ENCODE results near the gene THADA. TPM values are rescaled to one million over a fixed set of nuclear protein-coding genes. Genes with fewer than 3 reads are reported as not detected.

THADA gene
- total RNA-seq, 1 experiment from 2014 or later, result 20.1 TPM

DNA sequence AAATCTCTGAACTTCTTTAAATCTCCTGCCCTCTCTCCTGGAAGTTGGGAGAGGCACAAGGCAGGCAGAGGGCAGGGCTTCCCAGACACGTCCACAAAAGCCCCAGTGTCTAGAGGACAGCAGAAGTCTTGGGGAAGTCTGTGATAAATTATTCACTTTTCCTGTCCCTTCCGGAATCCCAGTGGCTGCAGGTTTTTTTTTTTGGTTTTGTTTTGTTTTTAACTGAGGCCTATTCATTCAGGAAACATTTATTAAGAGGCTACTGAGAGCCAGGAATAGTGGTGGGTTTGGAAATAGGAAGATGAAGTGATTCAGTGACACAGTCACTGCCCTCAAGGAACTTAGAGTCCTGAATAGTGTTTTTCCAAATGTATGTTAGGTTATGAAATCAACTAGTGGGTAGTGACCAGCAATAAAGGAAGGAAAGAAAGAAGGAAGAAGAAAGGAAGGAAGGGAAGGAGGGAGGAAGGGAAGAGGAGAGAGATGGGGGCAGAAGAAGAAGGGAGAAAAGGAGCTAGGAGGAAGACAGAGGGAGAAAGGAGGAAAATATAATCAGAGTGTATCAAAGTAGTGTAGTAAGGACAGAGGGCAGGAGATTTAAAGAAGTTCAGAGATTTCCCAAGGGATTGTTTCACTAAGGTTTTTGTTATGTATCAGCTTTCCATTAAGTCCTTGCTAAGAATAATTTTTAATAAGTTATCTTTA is 270.6 kb downstream of the THADA start:
- H4K91ac ChIP-seq (ENCODE audit: insufficient read length, low read depth, low read length), result no peak overlapping the region
- no peak overlapping the region for H3K14ac ChIP-seq (ENCODE audit: insufficient read depth, low read length)
- no peaks in the 10 kb centered on the region for H3K27me3 ChIP-seq (ENCODE audit: insufficient read depth, low read length)
- DNase-seq, result no peak
- H3K4me1 Mint-ChIP-seq, result peaks cover 2 to 4% of the 10 kb centered on the region in 2 experiments; a peak in 3 of 4 replicates
- no peaks in the 10 kb centered on the region for H3K9me3 ChIP-seq (ENCODE audit: control insufficient read depth, low read depth, low read length)
- no peak overlapping the region for H3K23ac ChIP-seq (ENCODE audit: insufficient read length, low read depth, low read length)
- H3K79me2 ChIP-seq (ENCODE audit: insufficient read depth, low read length), result no peaks in the 10 kb centered on the region
- H3K79me1 ChIP-seq (ENCODE audit: insufficient read depth, low read depth, low read length, poor library complexity, severe bottlenecking), result no peaks in the 10 kb centered on the region
- TF ChIP-seq, protein P1, sequence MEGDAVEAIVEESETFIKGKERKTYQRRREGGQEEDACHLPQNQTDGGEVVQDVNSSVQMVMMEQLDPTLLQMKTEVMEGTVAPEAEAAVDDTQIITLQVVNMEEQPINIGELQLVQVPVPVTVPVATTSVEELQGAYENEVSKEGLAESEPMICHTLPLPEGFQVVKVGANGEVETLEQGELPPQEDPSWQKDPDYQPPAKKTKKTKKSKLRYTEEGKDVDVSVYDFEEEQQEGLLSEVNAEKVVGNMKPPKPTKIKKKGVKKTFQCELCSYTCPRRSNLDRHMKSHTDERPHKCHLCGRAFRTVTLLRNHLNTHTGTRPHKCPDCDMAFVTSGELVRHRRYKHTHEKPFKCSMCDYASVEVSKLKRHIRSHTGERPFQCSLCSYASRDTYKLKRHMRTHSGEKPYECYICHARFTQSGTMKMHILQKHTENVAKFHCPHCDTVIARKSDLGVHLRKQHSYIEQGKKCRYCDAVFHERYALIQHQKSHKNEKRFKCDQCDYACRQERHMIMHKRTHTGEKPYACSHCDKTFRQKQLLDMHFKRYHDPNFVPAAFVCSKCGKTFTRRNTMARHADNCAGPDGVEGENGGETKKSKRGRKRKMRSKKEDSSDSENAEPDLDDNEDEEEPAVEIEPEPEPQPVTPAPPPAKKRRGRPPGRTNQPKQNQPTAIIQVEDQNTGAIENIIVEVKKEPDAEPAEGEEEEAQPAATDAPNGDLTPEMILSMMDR (conservative IDR thresholded peaks at IDR 0.05), result no peak
- no peaks in the 10 kb centered on the region for H3K27me3 Mint-ChIP-seq (ENCODE audit: low read depth)
- no peak overlapping the region for H2BK5ac ChIP-seq (ENCODE audit: insufficient read length, low read length)
- H4K20me1 ChIP-seq (ENCODE audit: control insufficient read depth, insufficient read depth, insufficient read length), result no peaks in the 10 kb centered on the region
- no peak overlapping the region for H3K9ac ChIP-seq (ENCODE audit: extremely low read depth, insufficient read length, low read length)
- H3T11ph ChIP-seq (ENCODE audit: low read length), result no peak overlapping the region
- no peak overlapping the region for H2BK15ac ChIP-seq (ENCODE audit: low read depth, low read length)
- WGBS (ENCODE audit: extremely low coverage, insufficient read length, low lambda C conversion rate), result no CpG with 5 or more reads among the region's 2 CpGs
- no peak overlapping the region for H4K8ac ChIP-seq (replicated peaks; ENCODE audit: insufficient read length, low read depth, low read length)
- H3K4me3 Mint-ChIP-seq, result no peak overlapping the region
- no peak overlapping the region for H2BK120ac ChIP-seq (ENCODE audit: low read depth, low read length, poor library complexity, severe bottlenecking)
- H3K18ac ChIP-seq (ENCODE audit: insufficient read length, low read depth, low read length), result no peak overlapping the region
- H2BK20ac ChIP-seq (ENCODE audit: low read depth, low read length, poor library complexity, severe bottlenecking), result no peak overlapping the region
- no peak overlapping the region for H2AK5ac ChIP-seq (ENCODE audit: insufficient read length, low read length)
- H3K4me2 ChIP-seq (ENCODE audit: insufficient read depth, insufficient read length, low read length), result no peak overlapping the region
- no peak overlapping the region for H3K56ac ChIP-seq (ENCODE audit: insufficient read length, low read depth, low read length)
- no peaks in the 10 kb centered on the region for H3K4me1 ChIP-seq (ENCODE audit: insufficient read depth, low read length)
- no peak overlapping the region for H2AFZ ChIP-seq (ENCODE audit: low read length)
- H3K36me3 Mint-ChIP-seq (ENCODE audit: insufficient read depth in 1 of 3, low read depth in 3 of 3), result no peaks in the 10 kb centered on the region; a peak in 1 of 7 replicates
- H3K23me2 ChIP-seq (ENCODE audit: insufficient read length, low read depth, low read length, poor library complexity, severe bottlenecking), result no peaks in the 10 kb centered on the region
- H3K9me3 Mint-ChIP-seq, result no peaks in the 10 kb centered on the region
- no peak overlapping the region for H3K4ac ChIP-seq (ENCODE audit: low read depth, low read length)
- no peak overlapping the region for H2BK12ac ChIP-seq (ENCODE audit: insufficient read length, low read depth, low read length)
- no peak overlapping the region for H3K27ac Mint-ChIP-seq
- H3K27ac ChIP-seq (ENCODE audit: insufficient read length, low read depth, low read length), result no peak overlapping the region
- H4K5ac ChIP-seq (ENCODE audit: insufficient read length, low read depth, low read length), result no peak overlapping the region

Data from H9 (cell line).